Posterior vena cava (tissue), 2 donors: ENCODE data around the gene KIR3DL1. TPM values are rescaled to one million over a fixed set of nuclear protein-coding genes. Genes with fewer than 3 reads are reported as not detected.

ENCODE experiments used
- DNase-seq: peaks from one replicate; pipeline ENCODE4 v3.0.0-alpha.2; 2020; ENCODE audit warnings: low spot score
- intact Hi-C, 2 donors: fragments of 100-400 bp; cut with DNase I; formaldehyde crosslinking; loops; one replicate each; pipeline versions ENCODE4 v1.14.1 to v1.14.2; 2022 to 2023
- total RNA-seq, 2 donors: library from RNA; stranded (reverse); fragmentation: NEBNext Ultra II Directional; extraction: Animal tissue kit (Norgen Biotek cat#: 25700); gene quantifications; one replicate each; pipeline ENCODE4 v1.2.1, GENCODE V29; 2021
- donor health status: DM: yes; HTN: yes; CAD: no.
- donor health status: DM: yes; HTN: yes; CAD: no.

The KIR3DL1 gene
- total RNA-seq, 2 donors from 2014 or later = not detected

DNA sequence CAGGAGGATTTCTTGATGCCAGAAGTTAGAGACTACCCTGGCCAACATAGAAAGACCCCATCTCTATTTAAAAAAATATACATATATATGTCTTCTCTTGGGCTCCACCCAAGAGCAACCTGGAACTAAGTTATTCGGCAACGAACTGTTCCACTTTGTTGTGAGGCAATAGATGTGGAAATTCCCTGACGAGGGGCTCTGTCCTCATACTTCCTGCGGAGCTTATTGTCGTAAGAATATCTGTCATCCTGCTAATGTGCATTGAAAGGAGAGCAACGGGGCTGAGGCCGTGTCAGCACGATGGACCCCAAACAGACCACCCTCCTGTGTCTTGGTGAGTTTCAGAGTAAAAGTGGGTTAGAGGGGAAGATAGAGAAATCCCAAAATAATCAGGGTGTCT is 57.7 kb downstream of the KIR3DL1 start, which contains the start of gene FCAR:
Gene FCAR, plus strand, starts transcription at position 246 of the 400 bp plus-strand sequence. Its CDS starts 55 bp downstream, at position 301.
- intact Hi-C loops = no loop called here
- no peak for DNase-seq

DNA sequence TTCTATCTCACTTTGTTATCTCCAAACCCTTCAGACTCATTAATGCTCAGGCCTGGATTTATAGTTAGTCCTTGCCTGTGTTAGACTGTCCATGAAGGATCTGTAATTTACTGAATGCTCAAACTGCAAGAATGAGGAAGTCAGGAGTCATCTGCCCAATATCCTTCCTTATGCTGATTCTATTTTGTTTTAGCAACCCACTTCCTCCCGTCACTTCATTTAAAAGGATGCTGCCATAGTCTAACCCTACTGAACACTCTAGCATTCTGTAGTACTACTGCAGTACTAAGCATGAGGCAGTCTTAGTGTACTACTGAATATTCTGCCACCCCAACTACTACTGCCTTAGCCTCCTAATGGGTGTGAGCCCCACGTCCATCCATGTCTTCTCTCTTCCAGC is 59.2 kb downstream of the KIR3DL1 start:
- no peak for DNase-seq
- intact Hi-C loops = no loop called here

DNA sequence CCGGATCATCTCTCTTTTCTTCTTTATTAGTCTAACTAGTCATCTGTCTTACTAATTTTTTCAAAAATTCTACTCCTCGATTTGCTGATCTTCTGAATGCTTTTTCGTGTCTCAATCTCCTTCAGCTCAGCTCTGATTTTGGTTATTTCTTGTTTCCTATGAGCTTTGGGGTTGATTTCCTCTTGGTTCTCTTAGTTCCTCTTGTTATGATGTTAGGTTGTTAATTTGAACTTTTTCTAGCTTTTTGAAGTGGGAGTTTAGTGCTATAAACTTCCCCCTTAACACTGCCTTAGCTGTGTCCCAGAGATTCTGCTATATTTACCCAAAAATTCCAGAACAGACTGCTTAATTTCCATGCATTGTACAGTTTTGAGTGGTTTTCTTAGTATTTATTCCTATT is 61.2 kb downstream of the KIR3DL1 start:
- intact Hi-C loops = no loop called here
- no peak for DNase-seq

Other genes with a start within 250 kb of the KIR3DL1 start
- 1 to 10 TPM; 2.8 to 6.6 TPM for gene LILRA2, start 242.7 kb upstream of the KIR3DL1 start, total RNA-seq
- gene LILRA1, start 222.8 kb upstream of the KIR3DL1 start, total RNA-seq = 1 to 10 TPM; 1.7 to 1.8 TPM
- 1 to 10 TPM; 4.7 to 8.2 TPM for gene LILRB1, start 186.0 kb upstream of the KIR3DL1 start, total RNA-seq
- 1 to 10 TPM; 2.7 to 8.7 TPM for gene LILRB4, start 153.5 kb upstream of the KIR3DL1 start, total RNA-seq
- not detected for gene KIR3DL3, start 92.0 kb upstream of the KIR3DL1 start, total RNA-seq
- not detected for gene KIR2DL3, start 78.0 kb upstream of the KIR3DL1 start, total RNA-seq
- gene KIR2DL1, start 46.7 kb upstream of the KIR3DL1 start, total RNA-seq = under 1 TPM in 1 of 2 donors, not detected in 1; 0.23 TPM
- under 1 TPM in 1 of 2 donors, not detected in 1; 0.37 TPM for gene KIR2DL4, start 12.9 kb upstream of the KIR3DL1 start, total RNA-seq
- gene KIR2DS4, start 16.2 kb downstream of the KIR3DL1 start, total RNA-seq = not detected
- not detected for gene KIR3DL2, start 34.0 kb downstream of the KIR3DL1 start, total RNA-seq
- 1 to 10 TPM; 2.0 to 5.8 TPM for gene FCAR, start 57.8 kb downstream of the KIR3DL1 start, total RNA-seq
- under 1 TPM in 1 of 2 donors, not detected in 1; 0.29 TPM for gene NCR1, start 89.7 kb downstream of the KIR3DL1 start, total RNA-seq
- gene NLRP7, start 131.1 kb downstream of the KIR3DL1 start, total RNA-seq = not detected
- gene NLRP2, start 149.9 kb downstream of the KIR3DL1 start, total RNA-seq = 1 to 10 TPM in 1 of 2 donors, under 1 TPM in 1; 0.29 to 3.0 TPM
- under 1 TPM in 1 of 2 donors, not detected in 1; 0.19 TPM for gene GP6, start 221.8 kb downstream of the KIR3DL1 start, total RNA-seq
- gene RDH13, start 246.7 kb downstream of the KIR3DL1 start, total RNA-seq = 1 to 10 TPM; 7.8 to 8.1 TPM